Activated naive CD4-positive, alpha-beta T cell treated with anti-CD3 and anti-CD28 coated beads for 36 hours (primary cell): ENCODE data around the gene ACE. TPM values are rescaled to one million over a fixed set of nuclear protein-coding genes. Genes with fewer than 3 reads are reported as not detected.

Experiments used
- CTCF ChIA-PET: fragments of 350-600 bp; sonication (Branson Sonifier 250); formaldehyde crosslinking; loops from one replicate; lab custom pipeline; 2021; ENCODE audit warnings: antibody characterized with exemption; lab: Charles Lee
- DNase-seq: peaks from one replicate; pipeline ENCODE4 v3.0.0-alpha.2; 2020
- H3K27ac Mint-ChIP-seq: one replicate; pipeline ENCODE4 v1.8.0; 2021; ENCODE audit warnings: mild to moderate bottlenecking, mixed read lengths
- H3K27me3 Mint-ChIP-seq: one replicate; pipeline ENCODE4 v1.8.0; 2021; ENCODE audit warnings: low read depth, mixed read lengths
- H3K36me3 Mint-ChIP-seq: one replicate; pipeline ENCODE4 v1.8.0; 2021; ENCODE audit warnings: low read depth, mixed read lengths
- H3K4me1 Mint-ChIP-seq: one replicate; pipeline ENCODE4 v1.8.0; 2021; ENCODE audit warnings: low read depth, mixed read lengths
- H3K4me3 Mint-ChIP-seq: one replicate; pipeline ENCODE4 v1.8.0; 2021; ENCODE audit warnings: mild to moderate bottlenecking, moderate library complexity, mixed read lengths
- H3K9me3 Mint-ChIP-seq: one replicate; pipeline ENCODE4 v1.8.0; 2021; ENCODE audit warnings: mixed read lengths
- intact Hi-C: fragments of 100-400 bp; cut with micrococcal nuclease; formaldehyde crosslinking; loops from one replicate; pipeline ENCODE4 v1.15.1; 2023
- total RNA-seq, 2 experiments: library from RNA; stranded (reverse); gene quantifications; one replicate each; pipeline ENCODE4 v1.2.3, GENCODE V29; 2021

ACE gene
- under 1 TPM; 0.12 to 0.50 TPM for total RNA-seq

DNA sequence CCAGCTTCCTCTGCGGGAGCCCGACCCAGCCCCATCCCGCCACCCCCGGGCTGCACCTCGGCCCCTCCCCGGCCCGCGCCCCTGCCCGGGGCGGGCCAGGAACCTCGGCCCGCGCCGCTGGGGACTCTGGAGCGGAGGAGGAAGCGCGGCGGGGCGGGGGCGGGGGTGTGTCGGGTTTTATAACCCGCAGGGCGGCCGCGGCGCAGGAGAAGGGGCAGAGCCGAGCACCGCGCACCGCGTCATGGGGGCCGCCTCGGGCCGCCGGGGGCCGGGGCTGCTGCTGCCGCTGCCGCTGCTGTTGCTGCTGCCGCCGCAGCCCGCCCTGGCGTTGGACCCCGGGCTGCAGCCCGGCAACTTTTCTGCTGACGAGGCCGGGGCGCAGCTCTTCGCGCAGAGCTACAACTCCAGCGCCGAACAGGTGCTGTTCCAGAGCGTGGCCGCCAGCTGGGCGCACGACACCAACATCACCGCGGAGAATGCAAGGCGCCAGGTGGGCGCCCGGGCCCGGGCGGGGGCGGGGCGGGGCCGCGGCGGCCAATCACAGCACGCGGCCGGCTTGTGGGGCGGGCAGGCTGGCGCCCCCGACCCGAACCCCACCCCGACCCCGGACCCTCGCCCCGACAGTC, at the start of gene ACE:
Gene ACE, plus strand, starts transcription at position 208 of the 626 bp plus-strand sequence. Its CDS starts 34 bp downstream, at position 242.
- no peaks in the 10 kb centered on the region for H3K36me3 Mint-ChIP-seq
- H3K4me3 Mint-ChIP-seq, result peak within 1 kb of the TSS; percentile 54
- H3K9me3 Mint-ChIP-seq, result no peaks in the 10 kb centered on the region
- DNase-seq, result peak; percentile 36
- peaks cover 37% of the 10 kb centered on the region for H3K27me3 Mint-ChIP-seq
- CTCF ChIA-PET, result interaction anchor here (1.8 to 6.1 kb wide), 3 partner anchors 48 to 149 kb away, joined by 3 to 138 read pairs (median 14); no protein-coding TSS in a partner anchor
- peaks cover 5% of the 10 kb centered on the region for H3K4me1 Mint-ChIP-seq
- intact Hi-C loops, result no loop called here
- H3K27ac Mint-ChIP-seq, result no peak within 1 kb of the TSS

DNA sequence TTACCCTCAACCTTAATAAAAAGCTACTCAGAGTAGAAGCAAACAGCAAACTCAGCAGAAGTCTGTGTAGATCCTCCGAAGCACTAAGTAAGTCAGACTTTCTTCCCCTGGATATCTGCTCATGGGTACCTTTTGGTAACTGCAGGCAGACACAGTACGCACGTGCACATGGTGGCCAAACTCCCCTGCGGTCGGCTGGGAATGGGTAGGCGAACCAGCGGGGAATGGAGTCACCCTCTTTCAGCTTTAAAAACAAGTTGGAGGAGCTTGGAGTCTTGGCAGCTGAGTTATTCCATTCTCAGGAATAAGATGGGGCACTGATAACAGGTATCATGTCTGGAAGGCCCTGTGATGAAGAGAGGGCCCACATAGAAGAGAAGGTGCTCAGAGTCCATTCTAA, 47.1 kb upstream of the ACE start:
- H3K9me3 Mint-ChIP-seq, result no peaks in the 10 kb centered on the region
- intact Hi-C loops, result loop anchor here (5.0 kb wide), 1 partner anchor 268 kb away; no protein-coding TSS in a partner anchor
- H3K27ac Mint-ChIP-seq, result no peak overlapping the region
- no peak overlapping the region for H3K4me3 Mint-ChIP-seq
- no peaks in the 10 kb centered on the region for H3K36me3 Mint-ChIP-seq
- no peaks in the 10 kb centered on the region for H3K27me3 Mint-ChIP-seq
- no peak for DNase-seq
- CTCF ChIA-PET, result interaction anchor here (2.3 to 9.2 kb wide), 3 partner anchors 24 to 182 kb away, joined by 7 to 138 read pairs (median 99); partner anchors contain the start of gene ACE
- peaks cover 25% of the 10 kb centered on the region for H3K4me1 Mint-ChIP-seq

DNA sequence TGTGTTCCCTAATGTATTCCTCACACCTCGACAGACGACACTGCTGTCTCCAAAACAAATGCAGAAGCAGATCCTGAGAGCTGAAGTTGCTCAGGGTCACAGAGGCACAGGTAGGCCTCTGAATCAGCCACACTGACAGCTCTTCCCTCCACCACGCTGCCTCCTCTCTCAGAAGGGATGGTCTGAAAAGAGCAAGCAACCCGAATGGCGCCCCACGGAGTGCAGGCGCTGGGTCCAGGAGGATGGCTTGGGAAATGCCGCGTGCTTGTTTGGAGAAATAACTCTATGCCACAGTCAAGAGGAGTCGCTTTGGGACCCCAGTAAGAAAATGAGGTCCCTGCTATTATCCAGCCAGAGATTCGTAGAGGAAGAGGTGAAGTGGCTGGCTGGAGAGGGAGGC, 46.6 kb upstream of the ACE start:
- no peaks in the 10 kb centered on the region for H3K9me3 Mint-ChIP-seq
- H3K4me3 Mint-ChIP-seq, result no peak overlapping the region
- no peak overlapping the region for H3K27ac Mint-ChIP-seq
- no peaks in the 10 kb centered on the region for H3K27me3 Mint-ChIP-seq
- H3K4me1 Mint-ChIP-seq, result peaks cover 28% of the 10 kb centered on the region
- CTCF ChIA-PET, result interaction anchor here (0.8 to 9.2 kb wide), 5 partner anchors 24 to 706 kb away, joined by 3 to 138 read pairs (median 7); partner anchors contain the start of gene ACE
- intact Hi-C loops, result no loop called here
- H3K36me3 Mint-ChIP-seq, result no peaks in the 10 kb centered on the region
- DNase-seq, result no peak

DNA sequence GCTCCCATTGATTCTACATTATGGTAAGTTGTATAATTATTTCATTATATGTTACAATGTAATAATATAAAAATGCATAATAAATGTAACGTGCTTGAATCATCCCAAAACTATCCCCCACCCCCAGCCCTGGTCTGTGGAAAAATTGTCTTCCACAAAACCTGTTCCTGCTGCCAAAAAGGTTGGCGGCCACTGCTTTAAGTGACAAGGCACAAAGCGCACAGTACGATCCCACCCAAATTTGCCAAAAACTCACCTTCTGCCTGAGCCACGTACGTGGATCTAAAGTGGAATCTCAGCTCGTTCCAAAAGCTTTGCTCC, 45.3 kb upstream of the ACE start:
- Mint-ChIP-seq H3K27me3 (no peaks in the 10 kb centered on the region), H3K36me3 (no peaks in the 10 kb centered on the region), H3K4me1 (peaks cover 24% of the 10 kb centered on the region), H3K4me3 (no peak overlapping the region), H3K9me3 (no peaks in the 10 kb centered on the region), H3K27ac (no peak overlapping the region)
- intact Hi-C loops, result no loop called here
- no peak for DNase-seq
- CTCF ChIA-PET, result interaction anchor here (0.6 to 9.2 kb wide), 5 partner anchors 13 to 180 kb away, joined by 3 to 138 read pairs (median 3); partner anchors contain the start of gene ACE

DNA sequence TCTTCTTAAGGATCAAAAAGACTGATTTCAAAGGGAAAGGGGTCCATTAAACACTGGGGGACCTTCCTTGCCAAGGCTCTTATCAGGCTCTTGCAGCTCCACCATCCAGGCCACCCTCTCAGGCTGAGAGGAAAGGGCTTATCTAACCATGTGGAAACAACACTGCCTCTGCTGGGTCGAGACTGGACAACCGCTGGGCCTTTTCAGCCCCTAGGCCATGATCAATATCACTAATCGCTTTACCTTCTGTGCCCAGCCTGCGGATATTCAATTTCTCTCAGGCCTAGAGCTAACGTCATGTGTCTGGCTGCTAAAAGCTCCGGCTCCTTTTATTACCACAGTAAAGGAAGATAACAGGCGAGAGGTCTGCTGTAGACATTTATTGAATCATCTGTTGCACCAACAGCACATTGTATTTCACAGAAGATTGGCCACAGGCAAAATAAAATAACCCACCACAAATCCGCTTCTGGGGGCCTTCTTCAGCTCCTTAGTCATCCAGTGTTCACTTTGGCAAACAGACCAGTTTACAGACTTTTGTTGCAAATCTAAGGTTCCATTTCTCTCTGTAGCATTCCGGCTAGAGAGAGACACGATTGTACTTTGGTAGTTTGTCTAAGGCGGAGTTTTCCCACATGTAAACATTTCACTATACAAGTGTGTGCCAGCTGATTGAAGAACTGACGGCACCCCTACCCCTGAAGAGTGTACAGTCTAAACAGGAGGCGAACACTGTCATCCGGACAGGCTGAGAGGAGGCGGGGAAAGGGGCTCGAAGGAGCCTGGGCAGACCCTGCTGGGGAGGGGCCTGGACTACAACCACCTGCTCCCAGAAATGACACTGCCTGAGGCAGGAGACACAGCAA, 44.7 kb upstream of the ACE start:
- Mint-ChIP-seq H3K27ac (no peak overlapping the region), H3K4me3 (no peak overlapping the region), H3K36me3 (no peaks in the 10 kb centered on the region)

DNA sequence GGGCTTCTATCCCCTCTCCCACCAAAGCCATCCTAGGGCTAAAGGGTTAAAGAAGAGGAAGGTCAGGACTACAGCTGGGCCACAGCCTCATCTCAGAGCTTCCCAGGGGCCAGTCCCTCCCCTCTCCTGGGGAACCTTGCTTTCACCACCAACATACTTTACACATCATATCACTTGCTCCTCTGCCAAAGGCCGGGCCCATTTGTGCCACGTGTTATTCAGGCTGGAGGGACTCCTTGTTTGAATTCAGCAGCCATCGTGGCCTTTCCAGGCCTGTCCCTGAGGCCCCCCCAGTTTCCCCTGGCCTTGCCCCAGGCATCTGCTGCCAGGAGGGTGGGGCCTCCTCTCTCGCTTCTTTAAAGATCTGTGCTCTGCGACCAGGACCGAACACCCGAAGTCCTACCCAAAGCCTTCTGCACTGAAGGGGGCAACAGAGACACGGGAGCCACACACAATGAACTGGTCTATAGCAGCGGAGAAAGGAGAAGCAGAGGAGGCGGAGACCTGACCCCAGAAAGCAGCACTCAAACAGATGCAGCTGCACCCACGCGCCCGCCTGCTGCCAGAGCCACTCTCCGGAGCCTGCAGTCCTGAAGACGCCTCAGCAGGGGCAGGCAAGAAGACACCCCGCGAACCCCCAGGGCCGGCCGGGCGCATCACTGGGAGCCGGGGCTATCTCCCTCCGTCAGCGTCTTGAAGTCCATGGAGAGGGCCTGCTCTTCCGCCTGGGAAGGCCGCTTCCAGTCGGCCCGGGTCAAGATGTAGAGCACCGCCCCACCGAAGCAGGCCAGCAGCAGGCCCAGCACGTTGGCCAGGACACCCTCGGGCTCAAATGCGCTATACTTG, 42.9 kb upstream of the ACE start:
- Mint-ChIP-seq H3K9me3 (no peaks in the 10 kb centered on the region), H3K36me3 (no peaks in the 10 kb centered on the region), H3K4me1 (peaks cover 9% of the 10 kb centered on the region), H3K27ac (no peak overlapping the region), H3K4me3 (no peak overlapping the region), H3K27me3 (no peaks in the 10 kb centered on the region)
- CTCF ChIA-PET, result interaction anchor here (0.9 to 9.2 kb wide), 7 partner anchors 10 to 178 kb away, joined by 3 to 138 read pairs (median 8); partner anchors contain the start of gene ACE
- no peak for DNase-seq
- intact Hi-C loops, result no loop called here

More for the DNA sequence above, 44.7 kb upstream of the ACE start:
- DNase-seq, result no peak
- Mint-ChIP-seq H3K27me3 (no peaks in the 10 kb centered on the region), H3K4me1 (peaks cover 18% of the 10 kb centered on the region), H3K9me3 (no peaks in the 10 kb centered on the region)
- intact Hi-C loops, result no loop called here
- CTCF ChIA-PET, result interaction anchor here (0.5 to 9.2 kb wide), 8 partner anchors 12 to 395 kb away, joined by 3 to 138 read pairs (median 4); partner anchors contain the start of gene ACE

DNA sequence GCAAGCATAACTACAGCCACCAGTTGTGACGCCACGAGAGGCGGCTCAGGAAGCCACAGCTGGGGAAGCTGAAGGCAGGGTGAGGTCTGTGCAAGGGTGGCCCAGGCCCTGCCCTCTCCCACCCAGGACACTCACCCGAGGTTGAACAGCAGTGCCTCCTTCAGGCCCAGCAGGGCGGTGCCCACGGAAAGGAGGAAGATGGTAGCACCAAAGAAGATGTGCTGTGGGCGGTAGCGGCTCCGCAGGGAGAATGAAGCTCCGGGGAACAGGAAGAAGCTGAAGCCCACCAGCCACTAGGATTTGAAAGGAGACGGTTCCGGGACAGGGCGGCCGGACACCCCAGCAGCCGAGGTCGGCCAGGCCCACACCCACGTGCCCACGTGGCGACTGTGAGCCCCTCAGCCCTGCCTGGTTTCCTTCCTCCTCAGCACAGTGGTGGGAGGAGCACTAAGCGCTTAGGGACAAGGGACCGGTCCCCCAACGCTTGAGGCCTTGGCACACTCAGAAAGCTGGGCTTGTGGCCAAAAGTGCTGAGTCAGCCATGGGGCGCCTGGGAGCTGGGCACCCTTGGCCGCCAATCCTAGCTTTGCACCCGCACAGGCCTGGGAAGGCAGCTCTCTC, 41.8 kb upstream of the ACE start:
- no peak overlapping the region for H3K4me3 Mint-ChIP-seq
- DNase-seq, result peak; percentile 28
- peaks cover 17% of the 10 kb centered on the region for H3K4me1 Mint-ChIP-seq

DNA sequence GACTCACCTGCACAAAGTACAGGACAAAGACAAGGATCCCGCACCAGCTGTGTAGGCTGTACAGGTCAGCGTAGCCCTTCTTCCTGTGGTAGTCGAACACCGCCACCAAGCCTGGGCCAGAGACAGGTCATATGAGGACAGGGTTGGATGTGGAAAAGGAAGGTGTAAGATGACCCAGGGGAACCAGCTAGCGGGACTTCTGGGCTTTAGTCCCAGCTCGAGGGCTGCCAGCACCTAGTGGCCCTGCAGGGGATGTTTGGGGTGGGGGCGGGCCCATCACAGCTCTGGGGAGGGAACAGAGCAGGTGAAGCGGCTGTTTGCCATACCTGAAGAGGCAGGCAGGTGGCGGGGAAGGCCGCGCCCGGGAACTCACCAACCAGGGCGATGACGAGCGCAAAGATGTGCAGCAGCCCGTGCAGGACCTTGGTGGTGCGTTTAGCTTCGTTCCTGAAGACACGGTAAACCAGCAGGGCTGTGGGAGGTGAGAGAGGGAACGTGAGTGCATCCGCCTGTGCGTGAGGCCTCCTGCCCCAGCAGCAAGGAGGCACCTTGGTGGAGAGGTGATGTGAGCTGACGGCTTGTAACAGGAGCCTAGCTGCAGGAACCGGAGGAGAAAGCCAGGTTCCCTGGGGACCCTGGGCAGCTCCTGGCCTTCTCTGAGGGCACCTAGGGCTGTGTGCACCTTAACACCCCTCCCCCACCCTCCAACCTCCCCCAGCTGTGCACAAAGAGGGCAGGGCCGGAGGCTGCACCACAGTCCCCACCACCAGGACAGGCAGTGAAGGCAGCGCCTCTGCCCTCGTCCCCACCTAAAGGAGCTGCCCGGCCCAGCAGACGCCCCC, 41.0 kb upstream of the ACE start:
- Mint-ChIP-seq H3K9me3 (no peaks in the 10 kb centered on the region), H3K27me3 (no peaks in the 10 kb centered on the region), H3K36me3 (no peaks in the 10 kb centered on the region), H3K27ac (no peak overlapping the region), H3K4me1 (peaks cover 22% of the 10 kb centered on the region), H3K4me3 (no peak overlapping the region)
- DNase-seq, result peak; percentile 19
- CTCF ChIA-PET, result interaction anchor here (0.7 to 4.4 kb wide), 7 partner anchors 8 to 176 kb away, joined by 4 to 24 read pairs (median 8); no protein-coding TSS in a partner anchor
- intact Hi-C loops, result no loop called here

More for the DNA sequence above, 41.8 kb upstream of the ACE start:
- Mint-ChIP-seq H3K36me3 (no peaks in the 10 kb centered on the region), H3K27me3 (no peaks in the 10 kb centered on the region), H3K27ac (no peak overlapping the region), H3K9me3 (no peaks in the 10 kb centered on the region)
- intact Hi-C loops, result no loop called here
- CTCF ChIA-PET, result interaction anchor here (0.7 to 4.4 kb wide), 7 partner anchors 9 to 177 kb away, joined by 4 to 24 read pairs (median 8); no protein-coding TSS in a partner anchor

DNA sequence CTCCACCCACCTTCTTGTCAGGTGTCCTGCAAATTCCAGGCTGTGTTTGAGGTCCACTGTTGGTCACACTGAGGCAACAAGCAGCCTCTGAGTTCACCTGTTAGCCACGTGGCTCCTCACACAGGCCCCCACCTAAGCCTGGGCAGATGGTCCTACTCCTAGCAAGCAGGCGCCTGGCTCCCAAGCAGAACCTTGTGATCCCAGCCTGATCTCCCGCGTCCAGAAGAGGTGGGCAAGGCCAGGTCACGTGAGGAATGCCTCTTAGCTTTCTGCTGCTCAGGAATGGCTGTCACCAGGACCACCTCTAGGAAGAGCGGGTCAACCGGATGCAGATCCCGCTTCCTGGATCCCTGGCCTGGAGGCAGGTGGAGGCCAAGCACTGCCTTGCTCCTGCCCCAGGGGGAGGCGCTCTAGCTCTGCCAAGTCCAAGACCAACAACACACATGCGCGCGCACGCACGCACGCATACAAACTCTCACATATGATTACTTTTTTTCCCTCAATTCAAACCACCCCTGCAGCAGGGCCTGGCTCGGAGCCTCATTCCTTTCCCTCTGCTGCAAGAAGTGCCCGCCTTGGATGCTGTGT, 40.2 kb upstream of the ACE start:
- H3K36me3 Mint-ChIP-seq, result no peaks in the 10 kb centered on the region
- no peaks in the 10 kb centered on the region for H3K9me3 Mint-ChIP-seq
- intact Hi-C loops, result no loop called here
- H3K4me3 Mint-ChIP-seq, result no peak overlapping the region
- H3K27me3 Mint-ChIP-seq, result no peaks in the 10 kb centered on the region
- no peak for DNase-seq
- no peak overlapping the region for H3K27ac Mint-ChIP-seq
- H3K4me1 Mint-ChIP-seq, result peaks cover 22% of the 10 kb centered on the region
- CTCF ChIA-PET, result interaction anchor here (0.6 to 4.4 kb wide), 6 partner anchors 7 to 224 kb away, joined by 3 to 24 read pairs (median 6); no protein-coding TSS in a partner anchor

DNA sequence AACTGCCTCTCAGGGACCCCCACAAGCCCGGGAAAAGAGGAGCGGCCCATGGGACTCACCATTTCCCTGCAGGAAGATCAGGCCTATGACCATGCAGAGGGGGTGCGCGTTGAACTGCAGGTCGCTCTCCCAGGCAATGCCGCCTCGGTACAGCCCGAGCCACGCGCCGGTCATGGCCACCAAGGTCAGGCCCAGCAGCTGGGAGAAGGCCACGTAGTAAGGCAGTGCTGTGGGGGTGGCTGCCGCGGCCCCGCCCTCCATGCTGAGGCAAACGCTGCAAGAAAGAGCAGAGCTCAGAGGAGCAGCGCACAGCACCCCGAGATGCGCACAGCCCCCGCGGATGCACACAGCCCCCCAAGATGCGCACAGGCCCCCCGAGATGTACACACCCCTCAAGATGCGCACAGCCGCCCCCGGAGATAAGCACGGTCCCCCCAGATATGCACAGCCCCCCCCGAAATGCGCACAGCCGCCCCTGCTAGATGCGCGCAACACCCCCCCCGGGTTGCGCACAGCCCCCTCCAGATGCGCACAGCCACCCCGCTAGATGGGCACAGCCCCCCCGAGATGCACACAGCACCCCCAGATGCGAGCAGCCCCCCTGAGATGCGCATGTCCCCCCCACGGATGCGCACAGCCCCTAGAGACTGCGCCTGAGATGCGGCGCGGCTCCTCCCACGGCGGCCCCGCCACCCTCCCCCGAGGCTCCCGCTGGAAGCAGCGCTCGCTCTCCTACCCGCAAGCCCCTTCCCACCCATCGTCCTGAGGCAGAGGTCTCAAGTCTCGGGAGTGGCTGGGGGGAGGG, 39.4 kb upstream of the ACE start:
- intact Hi-C loops, result no loop called here
- Mint-ChIP-seq H3K9me3 (no peaks in the 10 kb centered on the region), H3K4me1 (peaks cover 23% of the 10 kb centered on the region), H3K27me3 (no peaks in the 10 kb centered on the region), H3K4me3 (no peak overlapping the region), H3K27ac (no peak overlapping the region), H3K36me3 (no peaks in the 10 kb centered on the region)
- DNase-seq, result no peak
- CTCF ChIA-PET, result interaction anchor here (0.6 to 1.6 kb wide), 4 partner anchors 11 to 223 kb away, joined by 3 to 5 read pairs (median 4); no protein-coding TSS in a partner anchor
